NK-92 (cell line): ENCODE results near the gene CREB5.
"Not testable (repeated sequence)": the region's sequence is repeated elsewhere in the genome, so short reads cannot be mapped to it uniquely, and the experiment has no call there.

Source experiments
- DNase-seq: peaks from one replicate; lab custom pipeline; 2025; ENCODE audit not compliant: unreplicated experiment; lab: John Stamatoyannopoulos, UW

Gene CREB5

GRCh38 chr7:28544453-28545117 lies 132.3 kb downstream of the CREB5 start:
- no peak for DNase-seq

GRCh38 chr7:28546067-28546466 lies 133.7 kb downstream of the CREB5 start:
- DNase-seq: no peak

- no peak for DNase-seq
Observed at GRCh38 chr7:28547115-28547514, 134.8 kb downstream of the CREB5 start.

GRCh38 chr7:28548416-28548815 lies 136.1 kb downstream of the CREB5 start:
- DNase-seq: no peak

GRCh38 chr7:28549998-28550397 lies 137.7 kb downstream of the CREB5 start:
- no peak for DNase-seq

GRCh38 chr7:28550580-28551186 lies 138.4 kb downstream of the CREB5 start:
- no peak for DNase-seq

- no peak for DNase-seq
Observed at GRCh38 chr7:28551331-28551730, 139.0 kb downstream of the CREB5 start.

- DNase-seq: not testable (repeated sequence)
Observed at GRCh38 chr7:28551766-28552165, 139.4 kb downstream of the CREB5 start.

- DNase-seq: no peak
Observed at GRCh38 chr7:28554802-28555471, 142.6 kb downstream of the CREB5 start.

- no peak for DNase-seq
Observed at GRCh38 chr7:28556025-28556424, 143.7 kb downstream of the CREB5 start.

GRCh38 chr7:28556671-28557070 lies 144.4 kb downstream of the CREB5 start:
- no peak for DNase-seq

GRCh38 chr7:28558236-28558635 lies 145.9 kb downstream of the CREB5 start:
- DNase-seq: no peak

GRCh38 chr7:28560767-28561166 lies 148.4 kb downstream of the CREB5 start:
- DNase-seq: no peak

- DNase-seq: no peak
Observed at GRCh38 chr7:28564033-28564432, 151.7 kb downstream of the CREB5 start.

GRCh38 chr7:28564755-28565374 lies 152.5 kb downstream of the CREB5 start:
- DNase-seq: no peak

GRCh38 chr7:28565980-28566379 lies 153.7 kb downstream of the CREB5 start:
- DNase-seq: no peak

GRCh38 chr7:28570113-28570969 lies 158.0 kb downstream of the CREB5 start:
- no peak for DNase-seq

GRCh38 chr7:28570970-28571288 lies 158.6 kb downstream of the CREB5 start:
- no peak for DNase-seq

- DNase-seq: no peak
Observed at GRCh38 chr7:28571405-28571804, 159.1 kb downstream of the CREB5 start.

GRCh38 chr7:28572321-28573058 lies 160.2 kb downstream of the CREB5 start:
- DNase-seq: no peak
